ENCODE results near the gene SPEN. TPM values are rescaled to one million over a fixed set of nuclear protein-coding genes. Genes with fewer than 3 reads are reported as not detected.

SPEN gene
- total RNA-seq, 1 donor from 2014 or later, result 35.0 TPM

DNA sequence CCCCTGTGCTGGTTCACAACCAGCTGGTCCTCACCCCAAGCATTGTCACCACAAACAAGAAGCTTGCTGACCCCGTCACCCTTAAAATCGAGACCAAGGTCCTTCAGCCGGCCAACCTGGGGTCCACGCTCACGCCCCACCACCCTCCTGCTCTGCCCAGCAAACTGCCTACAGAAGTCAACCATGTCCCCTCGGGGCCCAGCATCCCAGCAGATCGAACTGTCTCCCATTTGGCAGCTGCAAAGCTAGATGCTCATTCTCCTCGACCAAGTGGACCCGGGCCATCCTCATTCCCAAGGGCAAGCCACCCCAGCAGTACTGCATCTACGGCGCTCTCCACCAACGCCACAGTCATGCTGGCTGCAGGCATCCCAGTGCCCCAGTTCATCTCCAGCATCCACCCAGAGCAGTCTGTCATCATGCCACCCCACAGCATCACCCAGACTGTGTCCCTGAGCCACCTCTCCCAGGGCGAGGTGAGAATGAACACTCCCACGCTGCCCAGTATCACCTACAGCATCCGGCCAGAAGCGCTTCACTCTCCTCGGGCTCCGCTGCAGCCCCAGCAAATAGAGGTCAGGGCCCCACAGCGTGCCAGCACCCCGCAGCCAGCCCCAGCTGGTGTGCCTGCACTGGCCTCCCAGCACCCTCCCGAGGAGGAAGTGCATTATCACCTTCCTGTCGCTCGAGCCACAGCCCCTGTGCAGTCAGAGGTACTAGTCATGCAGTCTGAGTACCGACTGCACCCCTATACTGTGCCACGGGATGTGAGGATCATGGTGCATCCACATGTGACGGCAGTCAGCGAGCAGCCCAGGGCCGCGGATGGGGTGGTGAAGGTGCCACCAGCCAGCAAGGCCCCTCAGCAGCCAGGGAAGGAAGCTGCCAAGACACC, 87.8 kb downstream of the SPEN start:
- H3K36me3 Mint-ChIP-seq (ENCODE audit: low read depth, unreplicated experiment), result peaks cover 47% of the 10 kb centered on the region
- FAIRE-seq, result no peak
- no peaks in the 10 kb centered on the region for H3K27me3 Mint-ChIP-seq (ENCODE audit: low read depth, unreplicated experiment)
- Histone ChIP-seq H3K79me2 (ENCODE audit: insufficient read depth, low read length) (peaks cover 19% of the 10 kb centered on the region), H3K9ac (ENCODE audit: low read length) (no peak overlapping the region), H3K4me1 (ENCODE audit: insufficient read depth, low read length) (peaks cover 19% of the 10 kb centered on the region), H3K36me3 (ENCODE audit: insufficient read depth, low read length) (peaks cover 33% of the 10 kb centered on the region), H3K9me3 (ENCODE audit: insufficient read depth, low read depth, low read length) (no peaks in the 10 kb centered on the region), H4K20me1 (ENCODE audit: insufficient read depth, low read length) (peaks cover 12% of the 10 kb centered on the region), H3K27ac (ENCODE audit: low read depth, low read length) (no peak overlapping the region), H2AFZ (ENCODE audit: low read depth, low read length) (no peak overlapping the region), H3K4me3 (ENCODE audit: insufficient read depth, low read depth, low read length) (no peak overlapping the region), H3K4me2 (ENCODE audit: low read length) (no peak overlapping the region), H3K27me3 (ENCODE audit: insufficient read depth, low read length) (no peaks in the 10 kb centered on the region)
- no peak overlapping the region for H3K27ac Mint-ChIP-seq (ENCODE audit: unreplicated experiment)
- H3K4me1 Mint-ChIP-seq (ENCODE audit: low read depth, unreplicated experiment), result peaks cover 6% of the 10 kb centered on the region
- no peak overlapping the region for H3K4me3 Mint-ChIP-seq (ENCODE audit: unreplicated experiment)
- peaks cover 2% of the 10 kb centered on the region for H3K9me3 Mint-ChIP-seq (ENCODE audit: unreplicated experiment)
- no peak for DNase-seq (ENCODE audit: low read depth)
- TF ChIP-seq EZH2 (IDR thresholded peaks at IDR 0.05; ENCODE audit: insufficient read depth, low read length) (no peak), CTCF (IDR thresholded peaks at IDR 0.05; ENCODE audit: insufficient read depth, low read depth, low read length) (no peak)

DNA sequence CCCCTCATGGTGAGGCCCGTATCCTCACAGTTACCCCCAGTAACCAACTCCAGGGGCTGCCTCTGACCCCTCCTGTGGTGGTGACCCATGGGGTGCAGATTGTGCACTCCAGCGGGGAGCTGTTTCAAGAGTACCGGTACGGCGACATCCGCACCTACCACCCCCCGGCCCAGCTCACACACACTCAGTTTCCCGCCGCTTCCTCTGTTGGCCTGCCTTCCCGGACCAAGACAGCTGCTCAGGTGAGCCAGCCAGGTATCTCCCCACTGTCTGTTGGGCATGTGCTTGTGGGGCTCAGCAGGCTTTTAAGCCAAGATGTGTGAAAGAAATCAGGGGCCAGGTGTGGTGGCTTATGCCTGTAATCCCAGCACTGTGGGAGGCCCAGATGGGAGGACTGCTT, 88.5 kb downstream of the SPEN start:
- no peak overlapping the region for H2AFZ ChIP-seq (ENCODE audit: low read depth, low read length)
- H3K79me2 ChIP-seq (ENCODE audit: insufficient read depth, low read length), result peaks cover 14% of the 10 kb centered on the region
- DNase-seq (ENCODE audit: low read depth) (no peak), FAIRE-seq (no peak)
- Mint-ChIP-seq H3K4me1 (ENCODE audit: low read depth, unreplicated experiment) (peaks cover 6% of the 10 kb centered on the region), H3K4me3 (ENCODE audit: unreplicated experiment) (no peak overlapping the region), H3K27ac (ENCODE audit: unreplicated experiment) (no peak overlapping the region), H3K36me3 (ENCODE audit: low read depth, unreplicated experiment) (peaks cover 41% of the 10 kb centered on the region), H3K27me3 (ENCODE audit: low read depth, unreplicated experiment) (no peaks in the 10 kb centered on the region), H3K9me3 (ENCODE audit: unreplicated experiment) (peaks cover 2% of the 10 kb centered on the region)
- TF ChIP-seq CTCF (IDR thresholded peaks at IDR 0.05; ENCODE audit: insufficient read depth, low read depth, low read length) (no peak), EZH2 (IDR thresholded peaks at IDR 0.05; ENCODE audit: insufficient read depth, low read length) (no peak)
- H3K4me1 ChIP-seq (ENCODE audit: insufficient read depth, low read length), result peaks cover 19% of the 10 kb centered on the region
- H4K20me1 ChIP-seq (ENCODE audit: insufficient read depth, low read length), result peaks cover 19% of the 10 kb centered on the region
- H3K4me3 ChIP-seq (ENCODE audit: insufficient read depth, low read depth, low read length), result no peak overlapping the region
- H3K27ac ChIP-seq (ENCODE audit: low read depth, low read length), result no peak overlapping the region
- no peaks in the 10 kb centered on the region for H3K9me3 ChIP-seq (ENCODE audit: insufficient read depth, low read depth, low read length)
- no peak overlapping the region for H3K4me2 ChIP-seq (ENCODE audit: low read length)
- peaks cover 33% of the 10 kb centered on the region for H3K36me3 ChIP-seq (ENCODE audit: insufficient read depth, low read length)
- H3K9ac ChIP-seq (ENCODE audit: low read length), result no peak overlapping the region
- no peaks in the 10 kb centered on the region for H3K27me3 ChIP-seq (ENCODE audit: insufficient read depth, low read length)

DNA sequence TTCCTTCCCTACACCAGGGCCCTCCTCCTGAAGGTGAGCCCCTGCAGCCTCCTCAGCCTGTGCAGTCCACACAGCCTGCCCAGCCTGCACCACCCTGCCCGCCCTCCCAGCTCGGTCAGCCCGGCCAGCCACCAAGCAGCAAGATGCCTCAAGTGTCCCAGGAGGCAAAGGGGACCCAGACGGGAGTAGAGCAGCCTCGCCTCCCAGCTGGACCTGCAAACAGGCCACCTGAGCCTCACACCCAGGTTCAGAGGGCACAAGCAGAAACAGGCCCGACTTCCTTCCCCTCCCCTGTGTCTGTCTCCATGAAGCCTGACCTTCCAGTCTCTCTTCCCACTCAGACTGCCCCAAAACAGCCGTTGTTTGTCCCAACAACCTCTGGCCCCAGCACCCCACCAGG, 89.6 kb downstream of the SPEN start:
- FAIRE-seq, result no peak
- Histone ChIP-seq H4K20me1 (ENCODE audit: insufficient read depth, low read length) (peaks cover 22% of the 10 kb centered on the region), H3K4me3 (ENCODE audit: insufficient read depth, low read depth, low read length) (no peak overlapping the region), H3K27ac (ENCODE audit: low read depth, low read length) (peak overlapping the region; percentile 47), H3K79me2 (ENCODE audit: insufficient read depth, low read length) (peaks cover 26% of the 10 kb centered on the region), H3K4me1 (ENCODE audit: insufficient read depth, low read length) (peaks cover 19% of the 10 kb centered on the region), H3K27me3 (ENCODE audit: insufficient read depth, low read length) (no peaks in the 10 kb centered on the region), H3K36me3 (ENCODE audit: insufficient read depth, low read length) (peaks cover 30% of the 10 kb centered on the region), H3K9me3 (ENCODE audit: insufficient read depth, low read depth, low read length) (no peaks in the 10 kb centered on the region), H3K4me2 (ENCODE audit: low read length) (peak overlapping the region; percentile 10), H2AFZ (ENCODE audit: low read depth, low read length) (no peak overlapping the region), H3K9ac (ENCODE audit: low read length) (peak overlapping the region; percentile 34)
- Mint-ChIP-seq H3K27me3 (ENCODE audit: low read depth, unreplicated experiment) (no peaks in the 10 kb centered on the region), H3K36me3 (ENCODE audit: low read depth, unreplicated experiment) (peaks cover 36% of the 10 kb centered on the region), H3K4me1 (ENCODE audit: low read depth, unreplicated experiment) (peaks cover 6% of the 10 kb centered on the region), H3K9me3 (ENCODE audit: unreplicated experiment) (peaks cover 2% of the 10 kb centered on the region), H3K4me3 (ENCODE audit: unreplicated experiment) (no peak overlapping the region), H3K27ac (ENCODE audit: unreplicated experiment) (no peak overlapping the region)
- TF ChIP-seq CTCF (IDR thresholded peaks at IDR 0.05; ENCODE audit: insufficient read depth, low read depth, low read length) (no peak), EZH2 (IDR thresholded peaks at IDR 0.05; ENCODE audit: insufficient read depth, low read length) (no peak)
- DNase-seq (ENCODE audit: low read depth), result no peak

Measured in astrocyte (in vitro differentiated cells and primary cell).